ENCODE data around the gene KDM4B.

Gene KDM4B

DNA sequence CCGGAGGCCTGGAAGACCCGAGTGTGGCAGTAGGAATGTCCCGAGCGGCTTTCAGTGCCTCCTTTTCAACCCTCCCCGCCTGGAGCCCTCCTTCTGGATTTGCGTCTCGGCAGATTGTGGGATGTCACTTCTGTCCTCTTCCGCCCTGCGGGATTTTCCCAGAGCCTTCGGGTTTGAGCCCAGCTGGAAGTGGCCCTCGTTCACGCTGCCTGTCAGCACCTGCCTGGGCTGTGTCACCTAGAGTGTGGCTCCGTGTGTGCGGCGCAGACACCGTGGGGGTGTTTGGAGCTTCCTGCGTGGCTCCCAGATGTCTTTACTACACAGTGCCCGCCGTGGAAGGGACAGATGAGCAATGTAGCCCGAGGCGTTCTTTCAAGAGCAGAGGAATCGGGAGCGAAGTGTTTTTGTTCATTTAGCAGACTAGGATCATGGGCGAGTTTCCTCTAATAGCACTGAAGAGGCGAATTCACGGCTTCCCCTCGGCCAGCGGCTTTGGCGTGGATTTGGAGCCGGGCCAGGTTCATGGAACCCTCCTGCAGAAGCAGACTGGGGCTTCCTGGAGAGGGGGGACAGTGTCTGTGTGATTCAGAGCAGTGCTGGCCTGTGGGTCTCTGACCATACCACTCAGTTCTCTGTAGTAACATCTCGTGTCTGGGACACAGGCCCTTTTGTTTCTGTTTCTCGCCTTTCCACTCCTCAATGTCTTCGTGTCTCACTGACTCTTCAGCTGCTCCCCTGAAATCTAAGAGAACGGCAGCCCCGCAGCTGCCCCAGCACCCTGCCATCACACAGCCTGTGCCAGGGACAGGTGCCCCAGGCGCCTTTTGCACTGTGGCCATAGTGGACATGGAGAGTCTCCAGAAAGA, 68.0 kb downstream of the KDM4B start:
- no peak for DNase-seq

DNA sequence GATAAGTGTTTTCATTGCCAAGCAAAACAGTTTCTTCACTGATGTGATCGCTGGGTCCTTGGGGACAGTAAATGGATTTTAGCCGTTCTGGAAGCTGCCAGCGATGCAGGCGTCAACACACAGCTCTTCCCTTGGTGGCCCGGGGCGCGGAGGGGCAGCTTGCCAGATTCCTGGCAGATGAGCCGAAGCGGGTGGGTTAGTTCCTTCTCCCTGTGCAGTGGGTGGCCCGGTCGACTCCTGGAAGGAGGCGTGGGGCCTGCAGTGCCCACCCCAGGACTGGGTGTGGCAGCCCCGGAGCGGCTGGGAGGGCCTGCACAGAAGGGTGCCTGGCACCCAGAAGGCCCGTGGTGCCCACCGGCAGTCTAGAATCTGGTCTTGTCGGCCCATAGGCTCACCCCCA, 69.0 kb downstream of the KDM4B start:
- no peak for DNase-seq

DNA sequence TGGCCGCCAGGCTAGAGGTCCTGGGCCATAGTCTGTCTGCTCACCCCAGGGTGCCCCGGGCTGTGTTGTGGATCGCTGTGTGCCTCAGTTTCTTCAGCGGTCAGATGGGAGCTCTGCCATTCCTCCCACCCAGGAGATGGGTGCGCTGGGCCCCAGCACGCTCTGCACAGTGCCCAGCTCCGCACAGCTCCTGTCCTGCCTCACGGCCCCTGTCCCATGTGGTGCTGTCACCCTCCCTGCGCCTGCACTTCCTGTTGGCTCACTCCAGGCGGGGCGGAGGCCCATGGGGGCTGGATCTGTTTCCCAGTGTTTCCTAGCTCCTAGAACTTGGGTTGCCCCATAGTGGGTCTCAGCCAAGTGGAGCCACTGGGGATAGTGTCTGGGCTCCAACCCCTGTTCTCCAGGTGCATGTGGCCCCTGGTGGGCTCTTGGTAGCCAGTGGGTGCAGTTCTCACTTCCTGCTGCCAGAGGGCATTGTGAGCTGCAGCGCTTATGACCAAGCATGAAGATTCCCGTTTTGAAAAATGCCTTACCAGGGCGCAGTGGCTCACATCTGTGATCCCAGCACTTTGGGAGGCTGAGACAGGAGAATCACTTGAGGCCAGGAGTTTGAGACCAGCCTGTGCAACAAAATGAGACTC, 69.8 kb downstream of the KDM4B start:
- no peak for DNase-seq

DNA sequence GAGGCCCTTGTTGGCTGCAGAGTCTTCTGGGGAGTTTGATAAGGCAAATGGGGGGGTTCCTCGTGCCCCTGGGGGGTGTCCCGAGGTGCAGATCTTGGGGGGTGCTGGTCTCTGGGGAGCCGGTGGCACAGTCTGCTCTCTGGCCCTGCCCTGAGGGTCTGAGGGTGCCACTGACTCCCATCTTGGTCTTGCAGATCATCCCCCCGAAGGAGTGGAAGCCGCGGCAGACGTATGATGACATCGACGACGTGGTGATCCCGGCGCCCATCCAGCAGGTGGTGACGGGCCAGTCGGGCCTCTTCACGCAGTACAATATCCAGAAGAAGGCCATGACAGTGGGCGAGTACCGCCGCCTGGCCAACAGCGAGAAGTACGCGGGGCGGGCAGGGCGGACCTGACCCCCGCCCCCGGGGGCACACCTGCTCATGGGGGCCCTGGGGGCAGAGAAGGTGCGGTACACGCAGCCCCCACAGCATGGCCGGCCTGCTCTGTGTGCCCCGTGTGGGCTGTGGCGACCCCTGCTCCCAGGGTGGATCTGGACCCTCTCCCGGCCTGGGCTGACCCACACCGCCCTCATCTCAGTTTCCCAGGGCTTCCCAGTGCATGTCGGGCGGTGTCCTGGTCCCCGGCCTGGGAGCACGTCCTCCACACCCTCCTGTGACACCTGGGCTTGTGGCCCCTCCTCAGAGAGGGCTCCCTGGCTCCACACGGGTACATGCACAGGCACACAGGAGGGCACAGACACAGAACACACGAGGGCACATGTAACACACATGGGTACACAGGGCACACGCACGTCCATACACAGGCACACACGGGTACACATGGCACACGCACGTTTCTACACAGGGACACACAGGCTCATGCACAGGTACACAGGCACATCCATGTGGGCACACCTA, 71.0 kb downstream of the KDM4B start:
- DNase-seq: no peak

DNA sequence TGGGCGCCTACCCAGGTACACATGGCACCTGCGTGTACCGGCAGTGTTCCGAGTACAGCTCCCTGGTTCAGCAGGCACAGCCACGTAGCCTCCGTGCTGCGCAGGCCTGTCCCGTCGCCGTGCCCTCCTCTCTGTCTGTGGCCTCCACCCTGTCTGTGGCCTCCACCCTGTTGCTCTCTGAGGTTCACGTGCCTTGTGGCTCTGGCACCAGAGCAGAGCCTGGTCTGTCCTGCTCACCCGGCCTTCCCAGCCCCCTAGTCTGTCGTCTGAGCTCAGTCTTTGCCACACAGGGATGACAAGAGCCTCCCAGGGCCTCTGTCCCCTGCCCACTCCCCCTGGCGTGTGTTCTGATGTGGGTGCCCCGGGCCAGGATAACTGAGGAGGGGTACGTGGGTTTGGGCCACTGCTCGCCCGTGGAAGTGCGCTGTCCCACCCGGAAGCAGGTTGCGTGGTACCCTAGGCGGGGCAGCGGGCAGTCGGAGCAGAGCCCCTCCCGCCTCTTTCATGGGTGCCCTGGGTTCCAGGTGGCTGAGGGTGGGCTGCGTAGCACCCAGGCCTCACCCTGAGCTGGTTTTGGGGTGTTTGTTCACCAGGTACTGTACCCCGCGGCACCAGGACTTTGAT, 71.7 kb downstream of the KDM4B start:
- DNase-seq: no peak

DNA sequence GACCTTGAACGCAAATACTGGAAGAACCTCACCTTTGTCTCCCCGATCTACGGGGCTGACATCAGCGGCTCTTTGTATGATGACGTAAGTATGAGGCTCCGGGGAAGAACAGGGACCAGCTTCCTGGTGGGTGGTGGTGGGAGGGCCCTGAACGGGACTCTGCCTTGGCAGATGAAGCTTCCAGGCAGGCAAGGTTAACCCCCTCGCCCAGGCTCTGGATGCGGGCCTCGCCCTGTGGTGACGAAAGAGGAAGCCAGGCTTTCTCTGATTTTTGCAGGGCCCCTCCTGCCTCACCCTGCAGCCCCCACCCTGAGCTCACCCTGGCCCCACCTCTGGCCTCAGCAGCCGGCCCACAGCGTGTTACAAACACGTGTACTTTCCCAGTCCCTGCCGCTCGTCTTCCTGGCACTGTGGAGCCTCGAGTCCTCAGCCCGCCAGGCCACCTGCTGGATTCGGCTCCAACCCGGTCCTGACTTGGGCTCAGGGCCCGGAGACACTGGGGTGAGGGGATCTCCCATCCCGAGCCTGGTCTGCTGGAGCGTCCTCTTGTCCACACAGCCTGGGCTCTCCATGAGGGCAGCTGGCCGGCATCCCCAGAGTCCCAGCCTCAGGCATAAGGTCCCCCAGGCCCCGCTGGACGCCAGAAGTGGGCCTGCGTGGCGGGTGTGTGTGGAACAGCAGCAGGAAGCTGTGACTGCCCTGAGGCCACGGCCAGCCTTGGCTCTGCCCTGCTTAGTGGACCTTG, 72.4 kb downstream of the KDM4B start:
- no peak for DNase-seq

DNA sequence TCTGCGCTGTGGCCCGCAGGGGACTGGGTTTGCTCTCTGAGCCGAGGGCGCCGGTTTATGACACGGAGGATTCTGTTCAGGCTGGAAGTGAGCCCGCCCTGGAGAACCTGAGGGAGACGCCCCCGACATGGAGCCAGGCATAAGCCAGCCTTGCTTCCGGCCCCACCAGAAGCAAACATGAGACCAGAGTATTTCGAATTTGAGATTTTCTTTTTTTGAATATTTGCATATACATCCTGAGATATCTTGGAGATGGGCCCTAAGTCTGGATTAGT, 72.9 kb downstream of the KDM4B start:
- no peak for DNase-seq

DNA sequence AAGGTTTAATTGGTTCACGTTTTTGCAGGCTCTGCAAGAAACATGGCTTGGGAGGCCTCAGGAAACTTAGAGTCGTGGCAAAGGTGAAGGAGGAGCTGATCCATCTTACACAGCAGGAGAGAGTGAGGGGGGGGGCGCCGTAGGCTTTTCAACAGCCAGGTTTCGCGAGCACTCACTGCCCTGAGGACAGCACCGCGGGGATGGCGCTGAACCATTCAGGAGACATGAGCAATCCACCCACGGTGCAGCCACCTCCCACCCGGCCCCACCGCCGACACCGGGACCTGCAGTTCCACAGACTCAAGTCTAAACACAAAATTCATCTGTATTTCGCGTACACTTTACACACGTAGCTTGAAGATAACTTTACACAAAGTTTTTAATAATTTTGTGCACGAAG, 73.6 kb downstream of the KDM4B start:
- no peak for DNase-seq

DNA sequence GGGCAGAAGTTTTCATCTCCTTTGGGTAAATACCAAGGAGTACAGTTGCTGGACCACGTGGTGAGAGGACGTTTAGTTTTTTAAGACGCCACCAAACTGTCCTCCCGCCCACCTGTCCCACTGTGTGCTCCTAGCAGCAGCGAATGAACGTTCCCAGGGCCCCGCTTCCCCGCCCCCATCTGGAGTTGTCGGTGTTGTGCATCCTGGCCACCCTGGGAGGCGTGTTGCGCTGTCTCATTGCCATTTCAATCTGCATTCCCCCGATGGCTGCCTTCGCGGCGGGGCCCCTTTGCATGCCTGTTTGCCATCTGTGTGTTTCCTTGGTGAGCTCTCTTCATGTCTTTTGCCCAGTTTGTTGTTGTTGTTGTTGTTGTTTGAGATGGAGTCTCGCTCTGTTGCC, 76.1 kb downstream of the KDM4B start:
- no peak for DNase-seq

DNA sequence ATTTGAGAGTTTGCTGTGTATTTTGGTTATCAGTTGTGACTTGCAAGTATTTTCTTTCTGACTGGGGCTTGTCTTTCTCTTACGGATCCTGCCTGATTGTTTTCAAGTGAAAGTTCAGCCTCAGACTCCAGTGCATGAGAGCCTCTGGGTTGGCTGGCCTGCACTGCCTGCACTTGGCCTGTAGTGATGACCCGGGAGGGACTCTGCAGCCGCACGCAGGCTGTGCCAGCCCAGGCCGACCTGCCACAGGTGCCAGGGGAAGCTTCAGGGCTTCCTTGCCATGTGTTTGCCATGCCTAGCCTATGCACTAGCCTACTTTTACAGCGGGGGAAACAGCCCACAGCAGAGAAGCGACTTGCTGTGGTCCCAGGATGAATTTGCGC, 77.0 kb downstream of the KDM4B start:
- no peak for DNase-seq

DNA sequence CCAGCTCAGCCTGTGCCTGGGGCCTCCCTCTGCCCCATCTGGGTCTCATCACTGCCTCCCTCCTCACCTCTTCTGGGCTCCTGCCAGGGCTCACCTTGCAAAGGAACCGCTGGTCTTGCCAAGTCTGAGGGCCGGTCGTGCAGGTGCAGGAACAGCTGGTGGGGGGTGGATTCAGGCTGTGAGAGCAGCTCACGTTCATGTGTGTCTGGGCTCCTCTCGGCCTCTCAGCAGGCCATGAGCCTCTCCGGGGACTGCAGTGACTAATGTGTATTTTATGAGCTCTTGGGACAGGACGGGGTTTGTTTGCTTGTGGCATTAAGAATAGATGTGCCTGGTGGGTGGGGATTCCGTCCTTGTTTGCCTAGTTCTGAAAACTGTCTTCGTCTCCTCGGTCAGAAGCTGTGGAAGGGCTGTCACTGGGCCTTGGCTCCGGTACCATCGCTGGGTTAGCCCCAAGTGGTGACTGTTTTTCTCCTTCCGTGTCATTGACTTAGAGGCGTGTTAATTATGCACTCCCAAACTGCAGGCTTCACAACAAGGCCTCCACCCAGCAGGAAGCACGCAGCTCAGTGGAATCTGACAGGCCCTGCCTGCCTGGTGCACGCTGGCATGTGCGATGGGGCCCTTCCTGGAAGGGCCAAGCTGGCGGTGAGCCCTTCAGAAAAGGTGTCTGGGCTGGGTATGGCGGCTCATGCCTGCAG, 77.6 kb downstream of the KDM4B start:
- no peak for DNase-seq

DNA sequence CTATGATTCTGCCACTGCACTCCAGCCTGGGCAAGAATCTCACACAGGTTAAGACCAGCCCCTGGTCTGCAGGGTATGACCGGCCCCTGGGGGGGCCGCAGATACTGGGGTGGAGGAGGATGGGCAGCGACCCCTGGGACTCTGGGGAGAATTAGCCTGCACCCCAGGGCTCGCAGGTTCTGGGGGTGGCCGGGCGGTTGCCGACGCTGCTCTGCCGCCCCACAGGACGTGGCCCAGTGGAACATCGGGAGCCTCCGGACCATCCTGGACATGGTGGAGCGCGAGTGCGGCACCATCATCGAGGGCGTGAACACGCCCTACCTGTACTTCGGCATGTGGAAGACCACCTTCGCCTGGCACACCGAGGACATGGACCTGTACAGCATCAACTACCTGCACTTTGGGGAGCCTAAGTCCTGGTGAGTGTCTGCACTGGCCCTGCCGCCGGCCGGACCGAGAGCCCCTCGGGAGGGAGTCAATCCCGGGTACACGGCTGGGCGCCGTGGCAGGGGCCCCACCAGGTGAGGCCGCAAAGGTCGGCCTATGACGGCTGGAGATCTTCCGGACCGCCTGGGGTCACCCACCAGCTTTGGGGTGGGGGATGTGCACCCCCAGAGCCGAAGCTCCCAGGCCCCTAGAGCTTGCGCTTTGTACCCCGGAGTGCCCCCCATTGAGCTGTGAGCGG, 78.5 kb downstream of the KDM4B start:
- no peak for DNase-seq

DNA sequence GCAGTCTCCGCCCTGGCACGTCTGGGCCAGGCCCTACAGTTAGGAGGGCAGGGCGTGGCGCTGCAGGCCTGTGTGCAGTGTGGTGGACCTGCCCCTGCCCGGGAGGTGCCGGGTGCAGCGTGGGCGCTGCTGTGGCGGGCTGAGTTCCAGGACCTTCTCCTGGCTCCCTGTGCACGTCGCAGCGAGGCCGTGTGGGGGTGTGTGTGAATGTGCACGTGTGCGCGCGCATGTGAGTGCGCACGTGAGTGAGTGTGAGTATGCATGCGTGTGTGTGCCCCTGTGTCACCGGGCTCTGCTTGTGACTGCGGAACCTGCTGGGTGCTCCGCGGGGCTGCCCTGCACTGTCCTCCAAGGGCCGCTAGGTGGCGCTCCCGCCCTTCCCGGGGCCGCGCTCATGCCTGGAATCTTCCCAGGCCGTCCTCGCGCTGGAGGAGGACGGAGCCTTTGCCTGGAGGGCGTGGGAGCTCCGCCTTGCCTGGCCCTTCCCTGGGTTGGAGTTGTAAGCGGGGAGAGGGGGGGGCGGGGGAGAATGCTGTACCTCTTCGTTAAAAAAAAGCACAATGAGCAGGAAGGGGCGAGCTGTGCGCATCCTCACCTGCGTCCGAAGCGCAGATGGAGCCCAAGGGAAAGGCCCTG, 79.3 kb downstream of the KDM4B start:
- peak; percentile 54 for DNase-seq

DNA sequence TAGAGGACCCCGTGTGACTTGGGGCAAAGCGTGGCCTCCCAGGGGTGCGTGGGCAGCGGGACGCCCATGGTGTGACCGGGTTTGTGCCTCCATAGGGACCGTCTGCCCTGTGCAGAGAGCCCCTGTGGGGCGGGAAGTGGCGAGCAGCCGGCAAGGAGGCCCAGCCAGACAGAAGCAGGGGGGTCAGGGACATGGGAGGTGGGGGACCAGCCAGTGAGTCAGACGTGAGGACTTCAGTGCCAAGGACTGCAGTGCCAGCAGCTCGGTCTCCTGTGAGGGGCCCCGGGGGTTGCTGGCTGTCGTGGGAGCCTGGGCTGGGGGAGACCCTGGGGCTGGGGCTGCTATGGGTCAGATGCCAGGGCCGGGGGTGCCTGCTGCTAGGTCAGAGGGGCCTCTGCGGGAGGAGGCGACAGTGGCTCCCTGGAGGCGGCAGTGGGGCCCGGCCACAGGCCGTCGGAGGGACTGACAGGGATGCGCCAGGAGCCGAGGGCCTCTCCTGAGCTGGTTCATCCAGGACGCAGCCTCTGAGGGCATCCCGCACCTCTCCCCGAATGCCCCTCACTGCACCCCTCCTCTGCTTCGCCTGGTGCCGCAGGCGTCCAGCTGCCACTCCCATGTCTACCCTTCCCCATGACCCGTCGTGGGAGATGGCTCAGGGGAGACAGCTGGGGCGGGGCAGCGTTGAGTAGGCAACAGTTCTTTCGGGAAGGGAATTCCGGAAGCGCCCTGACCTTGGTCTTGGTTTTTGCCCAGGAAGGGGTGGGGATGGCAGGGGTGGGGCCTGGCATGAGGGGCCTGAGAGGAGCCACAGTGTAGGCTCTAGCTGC, 80.0 kb downstream of the KDM4B start:
- no peak for DNase-seq

DNA sequence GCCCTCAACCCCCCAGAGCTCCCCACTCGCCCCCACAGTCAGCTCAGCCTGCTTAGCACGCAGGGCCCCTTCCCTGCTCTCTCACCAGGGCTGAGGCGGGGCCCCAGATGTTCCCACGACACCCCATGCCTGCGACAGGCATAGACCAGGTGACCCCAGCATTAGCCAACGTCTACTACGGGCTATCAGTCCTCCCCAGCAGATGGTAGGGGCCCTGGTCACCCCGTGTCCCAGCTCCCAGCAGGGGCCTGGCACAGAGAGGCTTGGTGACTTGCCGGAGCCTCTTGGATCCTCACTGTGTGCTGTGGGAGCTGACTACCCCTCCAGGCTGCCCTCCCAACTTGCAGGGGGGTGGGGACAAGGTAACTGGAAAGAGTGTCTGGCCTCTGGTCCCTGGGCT, 80.6 kb downstream of the KDM4B start:
- DNase-seq: no peak

DNA sequence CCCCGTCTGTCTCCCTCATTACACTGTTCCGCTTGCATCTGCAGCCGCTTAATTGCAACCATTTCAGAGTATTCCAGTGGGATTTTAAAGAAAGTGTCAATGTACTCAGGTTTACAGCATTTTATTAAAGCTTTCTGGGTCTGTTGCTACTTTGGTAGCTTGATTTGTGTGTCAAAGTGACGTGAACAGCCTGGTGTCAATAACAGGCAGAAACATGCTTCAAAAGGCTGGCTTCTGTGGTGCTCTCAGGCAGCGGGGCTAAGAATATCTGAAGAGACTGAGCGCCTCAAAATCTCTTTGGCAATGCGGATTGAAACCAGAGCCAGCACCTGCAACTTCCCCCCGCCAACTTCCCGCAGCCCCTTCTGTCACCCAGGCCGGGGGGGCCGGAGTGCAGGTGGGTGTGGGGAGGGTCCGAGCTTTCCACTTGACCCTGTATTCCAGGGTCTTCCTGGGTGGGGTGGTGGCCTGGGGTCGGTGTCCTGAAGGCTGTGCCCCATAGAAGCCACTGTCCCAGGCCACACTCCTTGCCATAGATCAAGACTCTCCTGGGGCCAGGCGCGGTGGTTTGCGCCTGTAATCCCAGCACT, 81.2 kb downstream of the KDM4B start:
- DNase-seq: no peak

DNA sequence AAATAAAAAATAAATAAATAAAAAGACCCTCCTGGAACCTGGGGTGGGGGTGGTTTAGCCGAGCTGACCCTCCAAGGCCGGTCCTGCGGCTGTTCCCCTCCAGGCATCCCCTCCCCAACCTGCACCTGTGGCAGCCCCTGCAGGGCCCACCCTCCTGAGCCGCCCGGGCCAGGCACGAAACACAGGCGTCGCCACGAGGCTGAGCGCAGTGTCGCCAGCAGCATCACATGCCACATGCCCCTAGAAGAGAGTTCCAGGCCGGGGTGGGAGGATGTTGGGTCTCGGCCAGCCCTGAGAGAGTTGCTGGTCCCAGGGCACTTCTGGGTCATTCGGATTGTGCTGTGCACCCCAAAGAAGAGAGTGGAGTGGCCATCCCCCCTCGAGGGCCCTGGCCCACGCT, 82.0 kb downstream of the KDM4B start:
- no peak for DNase-seq

DNA sequence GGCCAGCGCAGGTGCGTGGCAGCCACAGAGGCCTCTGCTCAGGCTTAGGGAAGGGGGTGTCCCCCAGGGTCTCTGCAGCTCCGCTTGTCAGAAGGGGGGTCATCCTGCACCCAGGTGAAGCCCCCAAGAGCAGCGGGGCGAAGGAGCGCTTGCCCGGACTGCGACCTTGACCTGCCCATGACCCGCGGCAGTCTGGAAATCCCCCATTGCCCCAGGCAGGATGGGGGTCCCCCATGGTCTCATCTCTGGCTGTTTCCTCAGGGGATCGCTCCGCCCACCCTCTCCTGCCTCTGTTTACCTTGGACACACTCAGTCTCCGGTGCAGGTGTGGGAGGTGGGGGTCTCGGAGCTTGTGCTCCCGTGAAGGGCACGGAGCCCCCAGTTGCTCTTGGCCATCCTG, 82.7 kb downstream of the KDM4B start:
- DNase-seq: no peak

DNA sequence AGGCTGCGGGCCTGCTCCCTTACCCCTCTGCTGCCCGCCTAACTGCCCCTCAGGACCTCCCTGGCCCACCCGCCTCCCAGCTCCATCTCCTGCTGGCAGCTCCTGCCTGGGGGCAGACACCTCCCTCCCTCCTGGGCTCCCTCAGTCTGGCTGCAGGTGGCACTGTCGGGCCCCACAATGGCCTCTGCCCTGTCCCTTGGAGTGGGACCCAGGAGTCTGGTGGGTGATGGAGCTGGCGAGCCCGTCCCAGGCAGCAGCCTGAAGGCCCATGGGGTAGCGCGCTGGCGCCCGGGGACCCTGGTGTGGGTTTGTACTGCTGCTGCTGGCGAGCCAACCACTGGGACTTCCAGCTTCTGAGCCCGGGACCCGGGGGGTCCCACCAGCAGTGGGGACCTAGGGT, 83.6 kb downstream of the KDM4B start:
- DNase-seq: no peak

Data from activated CD4-positive, alpha-beta T cell treated with anti-CD3 and anti-CD28 coated beads, Interleukin-2, amount 50 U/mL, for 1 hour (primary cell).